OCI-M1 (cell line): ENCODE data around the gene TEDC2.
A peak's percentile ranks its signal among the peaks of the same experiment; 100 is the strongest.
"Not testable (repeated sequence)": the region's sequence is repeated elsewhere in the genome, so short reads cannot be mapped to it uniquely, and the experiment has no call there.

Experiments used
- DNase-seq: peaks from one replicate; lab custom pipeline; 2025; lab: John Stamatoyannopoulos, UW

TEDC2 gene

GRCh38 chr16:2459647-2460390, at the start of gene TEDC2:
Gene TEDC2 (plus strand): TSS chr16:2460109. CDS start chr16:2460145, 36 bp downstream.
- DNase-seq = peak; percentile 97

- no peak for DNase-seq
Observed at GRCh38 chr16:2415085-2415484, 44.8 kb upstream of the TEDC2 start.

GRCh38 chr16:2420035-2420434, 39.9 kb upstream of the TEDC2 start:
- DNase-seq = no peak

- no peak for DNase-seq
Observed at GRCh38 chr16:2422123-2422867, 37.6 kb upstream of the TEDC2 start.

GRCh38 chr16:2424061-2425007, 35.6 kb upstream of the TEDC2 start:
- no peak for DNase-seq

GRCh38 chr16:2425008-2425518, 34.8 kb upstream of the TEDC2 start:
- no peak for DNase-seq

GRCh38 chr16:2425825-2426430, 34.0 kb upstream of the TEDC2 start:
- DNase-seq = no peak

- no peak for DNase-seq
Observed at GRCh38 chr16:2426941-2427361, 33.0 kb upstream of the TEDC2 start.

GRCh38 chr16:2427526-2427925, 32.4 kb upstream of the TEDC2 start:
- no peak for DNase-seq

GRCh38 chr16:2428051-2428783, 31.7 kb upstream of the TEDC2 start:
- peak; percentile 62 for DNase-seq

GRCh38 chr16:2428784-2429033, 31.2 kb upstream of the TEDC2 start:
- no peak for DNase-seq

GRCh38 chr16:2429034-2429770, 30.7 kb upstream of the TEDC2 start, which contains the start of gene CCNF:
Gene CCNF (plus strand): TSS chr16:2429447. CDS start chr16:2429482, 35 bp downstream.
- peak; percentile 97 for DNase-seq

- peak; percentile 72 for DNase-seq
Observed at GRCh38 chr16:2429771-2430663, 29.9 kb upstream of the TEDC2 start.

- no peak for DNase-seq
Observed at GRCh38 chr16:2432286-2432685, 27.6 kb upstream of the TEDC2 start.

GRCh38 chr16:2432801-2433505, 27.0 kb upstream of the TEDC2 start:
- no peak for DNase-seq

- not testable (repeated sequence) for DNase-seq
Observed at GRCh38 chr16:2435236-2435635, 24.7 kb upstream of the TEDC2 start.

- no peak for DNase-seq
Observed at GRCh38 chr16:2436110-2436509, 23.8 kb upstream of the TEDC2 start.

GRCh38 chr16:2437032-2437790, 22.7 kb upstream of the TEDC2 start:
- no peak for DNase-seq
